Lower leg skin (tissue), 4 donors: ENCODE measurements around the gene MOCS2. TPM values are rescaled to one million over a fixed set of nuclear protein-coding genes. Genes with fewer than 3 reads are reported as not detected.

Source experiments
- DNase-seq, 2 donors: peaks; one replicate each; pipeline ENCODE4 v3.0.0-alpha.2; 2019; ENCODE audit warnings: low spot score in 2 of 2
- H3K4me3 ChIP-seq: fragments of 200-600 bp; sonication (generic); 2 replicates; pipeline ENCODE4 v1.5.1; 2017; ENCODE audit warnings: mild to moderate bottlenecking, low read depth; ENCODE audit not compliant: poor library complexity, severe bottlenecking
- CTCF ChIP-seq, 3 donors: fragments of 450-650 bp; IDR thresholded peaks; one replicate each; pipeline ENCODE4 v1.5.1; 2016; ENCODE audit warnings: antibody characterized with exemption in 3 of 3, mild to moderate bottlenecking in 3 of 3, moderate library complexity in 2 of 3
- POLR2A ChIP-seq, 2 donors: fragments of 450-650 bp; IDR thresholded peaks; one replicate each; pipeline ENCODE4 v1.6.1; 2016 to 2017; ENCODE audit warnings: antibody characterized with exemption in 2 of 2, mild to moderate bottlenecking in 1 of 2, moderate library complexity in 1 of 2
- WGBS, 2 donors: methylation state at CpG; one replicate each; pipeline ENCODE4 v1.1.5; 2018; 5-methylcytosine and 5-hydroxymethylcytosine counted together
- intact Hi-C: fragments of 100-400 bp; cut with DNase I; formaldehyde crosslinking; loops from one replicate; pipeline ENCODE4 v1.15.0; 2023; ENCODE audit warnings: low total_unique reads
- total RNA-seq, 4 donors: library from RNA; depleted of rRNA; stranded (reverse); fragments of >200 nt; gene quantifications; one replicate each; pipeline ENCODE4 v1.1.0, GENCODE V29; 2016

MOCS2 gene
- total RNA-seq, 4 donors from 2014 or later, result 12.1 to 23.3 (median 17.6) TPM

DNA sequence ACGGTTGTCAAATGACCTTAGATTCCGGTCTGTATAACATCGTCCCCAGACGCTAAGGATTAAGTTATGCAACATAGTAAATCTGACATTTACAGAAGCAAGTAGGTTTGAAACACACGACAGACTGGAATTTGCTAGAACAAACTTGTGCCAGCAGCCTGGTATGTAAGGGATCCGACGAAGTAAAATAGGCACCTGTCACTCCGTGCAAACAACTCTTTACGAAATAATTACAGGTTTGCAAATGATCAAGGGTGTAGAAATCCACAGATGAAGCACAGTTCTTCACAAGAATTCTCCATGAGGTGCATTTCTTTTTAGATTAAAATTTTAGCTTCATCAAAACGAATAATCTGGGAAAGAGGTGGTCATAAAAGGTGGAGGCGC is 508 bp downstream of the MOCS2 start:
- WGBS, 2 donors, result 1% methylated on average over 11 of the region's 11 CpGs

GRCh38 chr5:53105611-53106300 is 3.8 kb downstream of the MOCS2 start:
- no peak for TF ChIP-seq CTCF (IDR thresholded peaks at IDR 0.05)
- no peak for TF ChIP-seq POLR2A (IDR thresholded peaks at IDR 0.05)
- 85 to 88% methylated on average over 5 of the region's 5 CpGs for WGBS, 2 donors
- H3K4me3 ChIP-seq, result no peak overlapping the region
- intact Hi-C loops, result no loop called here
- no peak for DNase-seq

More for the DNA sequence above, 508 bp downstream of the MOCS2 start:
- DNase-seq, result no peak
- intact Hi-C loops, result no loop called here
- TF ChIP-seq POLR2A (IDR thresholded peaks at IDR 0.05) (no peak), CTCF (IDR thresholded peaks at IDR 0.05) (no peak)
- peak overlapping the region; percentile 75 for H3K4me3 ChIP-seq

GRCh38 chr5:53100606-53101005 is 9.0 kb downstream of the MOCS2 start:
- DNase-seq, result no peak
- no peak overlapping the region for H3K4me3 ChIP-seq
- TF ChIP-seq POLR2A (IDR thresholded peaks at IDR 0.05), result no peak
- TF ChIP-seq CTCF (IDR thresholded peaks at IDR 0.05), result no peak
- intact Hi-C loops, result no loop called here
- 70 to 73% methylated on average over 2 of the region's 2 CpGs for WGBS, 2 donors

DNA sequence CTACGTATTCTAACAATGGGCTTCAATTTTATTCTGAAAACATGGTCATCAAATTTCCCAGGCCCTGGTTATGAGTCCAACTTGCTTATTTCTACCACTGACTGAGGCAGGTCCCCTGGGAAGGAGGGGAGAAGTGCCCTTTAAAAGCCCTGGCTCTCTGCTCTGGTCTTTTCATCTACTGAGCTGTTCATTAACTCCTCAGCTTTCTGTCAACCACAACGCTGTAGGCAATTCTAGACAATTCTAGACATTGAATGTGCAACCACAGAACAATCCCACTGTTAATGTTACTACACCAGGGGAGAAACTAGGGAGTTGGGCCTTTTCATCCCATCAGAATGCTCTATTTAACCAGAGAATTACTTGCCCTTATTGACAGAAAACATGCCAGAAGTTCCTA is 10.0 kb downstream of the MOCS2 start:
- 65 to 77% methylated on average over 2 of the region's 2 CpGs for WGBS, 2 donors
- intact Hi-C loops, result loop anchor here (5.0 kb wide), 1 partner anchor 152 kb away; no protein-coding TSS in a partner anchor
- H3K4me3 ChIP-seq, result no peak overlapping the region
- DNase-seq, result no peak
- TF ChIP-seq POLR2A (IDR thresholded peaks at IDR 0.05) (no peak), CTCF (IDR thresholded peaks at IDR 0.05) (no peak)

DNA sequence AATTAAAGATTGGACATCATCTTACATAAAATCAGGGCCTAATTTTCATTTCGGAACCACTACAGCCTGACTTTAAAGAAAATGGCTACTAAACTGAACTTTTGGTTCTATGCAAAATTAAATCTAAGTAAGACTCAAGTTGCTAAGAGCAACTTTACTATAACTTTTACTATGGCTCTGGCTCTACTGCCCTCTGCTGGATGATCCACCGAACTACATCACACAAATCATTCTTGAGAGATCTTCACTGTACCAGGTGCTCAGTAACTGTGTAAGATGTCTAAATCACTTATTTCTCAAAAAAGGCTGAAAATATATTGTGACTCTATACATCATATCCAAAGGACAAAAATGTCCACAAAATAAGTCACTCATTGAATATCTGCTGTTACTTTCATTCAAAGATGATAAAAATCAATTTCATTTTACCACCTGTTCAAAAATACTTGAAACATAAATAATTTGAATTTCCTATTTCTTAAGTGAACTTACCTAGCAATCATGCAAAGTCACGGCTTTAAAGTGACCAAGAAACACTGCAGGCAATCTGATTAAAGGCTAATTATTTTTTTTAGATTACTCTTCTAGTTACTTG is 13.5 kb downstream of the MOCS2 start:
- DNase-seq, result peak; percentile 75 to 89
- peak in 1 of 3 donors; percentile 48 for TF ChIP-seq CTCF (IDR thresholded peaks at IDR 0.05)
- no peak for TF ChIP-seq POLR2A (IDR thresholded peaks at IDR 0.05)
- no peak overlapping the region for H3K4me3 ChIP-seq
- 10 to 11% methylated on average over 3 of the region's 3 CpGs for WGBS, 2 donors
- intact Hi-C loops, result loop anchor here (5.0 kb wide), 1 partner anchor 149 kb away; no protein-coding TSS in a partner anchor
